ENCODE results near the gene VAV2.

Gene VAV2

GRCh38 chr9:133980864-133981588 lies 11.1 kb downstream of the VAV2 start:
- DNase-seq = no peak

- no peak for DNase-seq
Observed at GRCh38 chr9:133979921-133980863, 11.9 kb downstream of the VAV2 start.

- no peak for DNase-seq
Observed at GRCh38 chr9:133979273-133979920, 12.7 kb downstream of the VAV2 start.

- DNase-seq = no peak
Observed at GRCh38 chr9:133978899-133979272, 13.2 kb downstream of the VAV2 start.

GRCh38 chr9:133978226-133978898 lies 13.8 kb downstream of the VAV2 start:
- DNase-seq = no peak

- no peak for DNase-seq
Observed at GRCh38 chr9:133977421-133978201, 14.5 kb downstream of the VAV2 start.

GRCh38 chr9:133976887-133977286 lies 15.2 kb downstream of the VAV2 start:
- DNase-seq = no peak

GRCh38 chr9:133976191-133976861 lies 15.8 kb downstream of the VAV2 start:
- DNase-seq = no peak

- DNase-seq = no peak
Observed at GRCh38 chr9:133975511-133975910, 16.6 kb downstream of the VAV2 start.

- no peak for DNase-seq
Observed at GRCh38 chr9:133974631-133975341, 17.3 kb downstream of the VAV2 start.

GRCh38 chr9:133973791-133974630 lies 18.1 kb downstream of the VAV2 start:
- no peak for DNase-seq

- no peak for DNase-seq
Observed at GRCh38 chr9:133973111-133973790, 18.9 kb downstream of the VAV2 start.

- no peak for DNase-seq
Observed at GRCh38 chr9:133971981-133972941, 19.9 kb downstream of the VAV2 start.

GRCh38 chr9:133971121-133971951 lies 20.8 kb downstream of the VAV2 start:
- DNase-seq = no peak

GRCh38 chr9:133970581-133971058 lies 21.5 kb downstream of the VAV2 start:
- DNase-seq = no peak

- DNase-seq = no peak
Observed at GRCh38 chr9:133969681-133970580, 22.2 kb downstream of the VAV2 start.

Data from SW 1271 (cell line).